ENCODE data around the gene C16orf96.
"Not testable (repeated sequence)": the region's sequence is repeated elsewhere in the genome, so short reads cannot be mapped to it uniquely, and the experiment has no call there.

C16orf96 gene

DNA sequence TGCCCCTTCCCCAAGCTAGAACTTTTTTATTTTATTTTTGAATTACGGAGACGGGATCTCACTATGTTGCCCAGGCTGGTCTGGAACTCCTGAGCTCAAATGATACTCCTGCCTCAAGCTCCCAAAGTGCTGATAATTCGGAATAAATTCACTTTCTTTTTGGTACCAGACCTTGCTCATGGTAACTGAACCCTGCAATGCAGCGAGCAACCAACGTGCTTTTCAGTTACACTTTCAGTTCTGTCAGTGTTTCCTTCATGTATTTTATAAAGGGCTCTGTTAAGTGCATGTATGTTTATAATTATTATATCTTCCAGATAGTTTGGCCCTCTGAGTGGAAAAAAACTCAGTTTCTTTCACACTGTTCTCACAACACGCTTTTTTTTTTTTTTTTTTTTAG is 13.9 kb downstream of the C16orf96 start:
- no peak for DNase-seq

DNA sequence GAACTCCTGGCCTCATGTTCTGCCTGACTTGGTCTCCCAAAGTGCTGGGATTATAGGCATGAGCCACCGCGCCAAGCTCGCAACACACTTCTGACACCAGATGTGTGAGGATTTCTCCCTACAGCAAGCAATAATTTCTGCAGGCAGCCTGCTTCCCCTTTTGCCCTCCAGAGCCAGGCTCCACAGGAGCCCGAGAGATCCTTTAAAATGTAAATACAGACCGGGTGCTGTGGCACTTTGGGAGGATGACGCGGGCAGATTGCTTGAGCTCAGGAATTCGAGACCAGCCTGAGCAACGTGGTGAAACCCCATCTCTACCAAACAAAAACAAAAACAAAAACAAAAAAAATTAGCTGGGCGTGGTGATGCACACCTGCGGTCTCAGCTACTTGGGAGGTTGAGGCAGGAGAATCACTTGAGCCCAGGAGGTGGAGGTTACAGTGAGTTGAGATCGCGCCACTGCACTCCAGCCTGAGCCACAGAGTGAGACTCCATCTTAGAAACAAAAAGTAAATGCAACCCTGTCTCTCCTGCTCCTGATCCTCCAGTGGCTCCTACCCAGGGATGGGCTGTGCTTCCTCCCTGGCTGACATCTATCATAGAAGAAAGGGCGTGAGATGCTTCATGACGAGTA is 14.7 kb downstream of the C16orf96 start:
- no peak for DNase-seq

DNA sequence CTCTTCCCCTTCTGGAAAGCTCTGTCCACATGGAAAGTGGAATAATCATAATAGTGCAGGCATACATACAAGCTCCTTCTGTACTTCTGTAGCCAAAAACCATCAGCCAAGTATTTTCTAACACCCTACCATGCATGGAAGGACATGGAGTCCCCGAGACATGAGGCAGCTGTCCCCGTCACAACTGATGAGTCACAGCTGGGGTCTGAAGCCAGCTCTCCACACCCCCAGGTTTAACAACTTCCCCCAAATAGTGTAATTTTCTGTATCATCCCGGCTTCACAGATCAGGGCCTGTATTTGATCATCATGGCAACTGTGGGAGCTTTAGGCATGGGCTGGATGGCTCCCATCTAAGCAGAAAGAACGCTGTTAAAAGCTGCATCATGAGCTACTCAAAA is 16.6 kb downstream of the C16orf96 start:
- no peak for DNase-seq

DNA sequence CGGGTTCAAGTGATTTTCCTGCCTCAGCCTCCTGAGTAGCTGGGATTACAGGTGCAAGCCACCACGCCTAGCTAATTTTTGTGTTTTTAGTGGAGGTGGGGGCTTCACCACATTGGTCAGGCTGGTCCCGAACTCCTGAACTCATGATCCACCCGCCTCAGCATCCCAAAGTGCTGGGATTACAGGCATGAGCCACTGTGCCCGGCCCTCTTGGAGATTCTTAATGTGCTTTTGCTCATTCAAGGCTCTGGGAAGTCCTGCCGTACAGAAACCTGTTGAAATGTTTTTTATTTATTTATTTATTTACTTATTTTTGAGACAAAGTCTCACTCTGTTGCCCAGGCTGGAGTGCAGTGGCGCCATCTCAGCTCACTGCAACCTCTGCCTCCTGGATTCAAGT is 17.8 kb downstream of the C16orf96 start:
- DNase-seq = not testable (repeated sequence)

DNA sequence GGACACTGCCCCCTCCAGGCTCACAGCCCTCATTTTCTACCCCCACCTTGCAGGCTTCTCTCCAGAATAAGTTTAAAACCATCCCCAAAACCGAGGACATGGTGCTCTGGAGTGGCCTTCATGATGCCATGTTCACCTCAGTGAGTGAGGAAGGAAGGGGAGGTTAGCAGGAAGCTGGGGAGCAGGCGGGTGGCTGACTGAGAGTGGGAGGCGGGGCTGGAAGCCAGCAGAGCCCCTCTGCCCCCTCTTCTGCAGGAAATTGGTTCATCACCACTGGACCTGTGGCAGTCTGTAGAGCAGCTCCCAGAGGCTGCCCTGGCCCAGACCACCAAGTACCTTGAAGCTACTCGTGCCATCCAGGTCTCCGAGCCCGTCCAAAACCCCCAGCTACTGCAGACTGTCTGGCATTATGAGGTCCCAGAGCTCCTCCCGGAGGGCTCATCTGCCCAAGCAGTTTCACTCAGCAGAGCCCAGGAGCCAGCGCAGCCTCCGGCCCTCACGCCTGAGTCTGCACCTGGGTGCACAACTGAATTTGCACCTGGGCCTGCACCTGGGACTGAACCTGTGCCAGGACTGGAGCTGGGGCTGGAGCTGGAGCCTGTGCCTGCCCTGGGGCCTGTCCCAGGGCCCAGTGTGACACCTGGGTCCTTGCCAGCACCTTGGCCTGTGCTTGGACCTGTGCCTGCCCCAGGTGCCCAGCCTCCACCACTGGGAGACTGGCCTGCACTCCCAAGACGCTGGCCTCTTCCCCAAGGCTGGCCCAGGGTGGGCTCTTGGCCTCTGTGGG is 19.0 kb downstream of the C16orf96 start:
- no peak for DNase-seq

DNA sequence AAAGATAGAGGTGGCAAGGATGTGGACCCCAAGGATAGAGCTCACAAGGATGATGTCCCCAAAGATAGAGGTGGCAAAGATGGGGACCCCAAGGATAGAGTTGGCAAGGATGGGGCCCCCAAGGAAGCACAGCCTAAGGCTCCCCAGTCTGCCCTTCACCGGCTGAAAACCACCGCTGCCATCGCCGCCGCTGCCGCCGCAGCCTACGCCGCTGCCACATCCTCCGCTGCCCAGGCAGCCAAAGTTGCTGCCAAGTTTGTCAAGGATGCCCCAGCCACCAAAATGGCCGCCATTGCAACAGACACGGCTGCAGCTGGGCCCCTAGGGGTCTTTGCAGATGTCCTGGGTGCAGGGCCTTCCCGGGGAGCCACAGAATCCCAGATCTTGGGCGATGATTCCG is 19.9 kb downstream of the C16orf96 start:
- DNase-seq = no peak

DNA sequence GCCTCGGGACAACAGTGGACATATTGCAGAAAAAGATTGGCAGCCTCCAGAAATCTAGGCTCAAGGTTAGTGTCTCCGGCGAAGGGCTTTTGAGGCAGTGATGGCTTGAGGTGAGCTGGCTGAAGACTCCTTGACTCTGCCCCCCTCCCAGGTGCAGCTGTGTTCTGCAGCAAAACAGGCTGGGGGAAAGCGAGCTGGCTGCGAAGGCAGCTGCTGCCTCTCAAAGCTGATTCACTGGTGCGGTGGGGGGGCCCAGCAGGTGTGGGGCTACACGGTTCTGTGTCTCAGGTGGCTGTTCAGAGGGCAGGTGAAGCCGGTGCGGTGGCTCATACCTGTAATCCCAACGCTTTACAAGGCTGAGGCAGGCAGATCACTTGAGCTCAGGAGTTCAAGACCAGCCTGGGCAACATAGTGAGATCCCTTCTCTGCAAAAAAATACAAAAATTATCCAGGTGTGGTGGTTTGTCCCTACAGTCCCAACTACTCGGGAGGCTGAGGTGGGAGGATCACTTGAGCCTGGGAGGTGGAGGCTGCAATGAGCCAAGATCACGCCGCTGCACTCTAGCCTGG is 22.9 kb downstream of the C16orf96 start:
- DNase-seq = no peak

DNA sequence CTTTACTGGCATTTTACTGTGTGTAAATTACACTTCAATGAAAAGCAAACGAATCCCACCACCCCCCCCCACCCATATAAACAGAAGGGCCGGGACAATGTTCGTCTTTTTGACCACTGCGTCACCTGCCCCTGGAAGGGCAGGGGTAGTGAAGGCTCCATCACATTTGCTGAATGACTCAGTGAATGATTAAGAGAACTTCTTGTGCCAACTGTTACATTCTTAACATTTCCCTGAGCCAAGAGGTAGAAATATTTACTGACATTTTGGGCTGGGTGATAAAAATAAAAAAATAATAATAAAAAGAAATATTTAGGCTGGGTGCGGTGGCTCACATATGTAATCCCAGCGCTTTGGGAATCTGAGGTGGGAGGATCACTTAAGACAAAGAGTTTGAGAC is 24.1 kb downstream of the C16orf96 start:
- DNase-seq = no peak

DNA sequence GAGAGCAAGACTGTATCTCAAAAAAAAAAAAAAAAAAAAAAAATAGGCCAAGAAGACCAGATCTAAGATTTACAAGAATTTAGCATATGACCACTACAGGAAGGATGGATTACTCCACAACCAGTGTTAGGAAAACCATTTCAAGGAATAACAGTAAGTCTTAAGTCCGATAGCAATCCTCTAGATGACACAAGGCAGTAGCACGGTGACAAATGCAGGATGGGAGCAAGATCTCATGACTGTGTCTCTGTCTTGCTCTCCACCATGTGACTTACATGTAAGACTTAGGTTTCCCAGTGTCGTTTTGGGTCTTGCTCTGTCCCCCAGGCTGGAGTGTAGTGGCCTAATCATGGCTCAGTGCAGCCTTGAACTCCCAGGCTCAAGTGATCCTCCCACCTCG is 27.8 kb downstream of the C16orf96 start:
- DNase-seq = no peak

DNA sequence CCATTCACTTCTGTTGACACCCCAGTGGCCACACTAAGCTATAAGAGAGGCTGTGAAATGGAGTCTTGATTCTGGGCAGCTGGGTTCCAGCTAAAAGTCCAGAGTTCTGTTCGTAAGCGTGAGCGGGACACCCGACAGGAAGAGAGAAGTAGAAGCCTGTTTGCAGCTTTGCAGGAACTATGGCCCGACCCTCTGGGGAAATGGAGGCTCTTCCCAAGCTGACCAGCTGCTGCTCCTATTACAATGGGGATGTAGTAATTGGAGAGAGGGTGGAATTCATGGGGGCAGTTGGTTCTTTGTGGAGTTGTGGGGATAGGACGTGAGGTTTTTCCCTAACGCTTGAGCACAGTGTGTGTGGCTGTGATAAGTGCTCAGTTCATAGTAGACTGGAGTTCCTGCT is 30.2 kb downstream of the C16orf96 start:
- no peak for DNase-seq

DNA sequence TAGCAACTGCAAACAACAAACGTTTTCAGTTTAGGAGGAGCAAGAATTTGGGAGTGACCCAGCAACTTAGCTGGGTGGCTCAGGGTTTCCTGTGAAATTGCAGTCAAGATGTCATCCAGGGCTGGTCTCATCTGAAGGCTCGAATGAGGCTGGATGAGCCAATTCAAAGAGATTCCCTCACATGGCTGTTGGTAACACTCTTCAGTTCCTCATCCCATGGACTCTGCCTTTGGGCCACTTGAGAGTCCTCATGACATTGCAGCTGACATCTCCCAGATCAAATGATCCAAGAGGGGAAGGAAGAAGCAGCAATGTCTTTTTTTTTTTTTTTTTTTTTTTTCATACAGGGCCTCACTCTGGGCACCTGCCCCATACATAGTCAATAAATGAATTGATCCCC is 32.2 kb downstream of the C16orf96 start:
- no peak for DNase-seq

DNA sequence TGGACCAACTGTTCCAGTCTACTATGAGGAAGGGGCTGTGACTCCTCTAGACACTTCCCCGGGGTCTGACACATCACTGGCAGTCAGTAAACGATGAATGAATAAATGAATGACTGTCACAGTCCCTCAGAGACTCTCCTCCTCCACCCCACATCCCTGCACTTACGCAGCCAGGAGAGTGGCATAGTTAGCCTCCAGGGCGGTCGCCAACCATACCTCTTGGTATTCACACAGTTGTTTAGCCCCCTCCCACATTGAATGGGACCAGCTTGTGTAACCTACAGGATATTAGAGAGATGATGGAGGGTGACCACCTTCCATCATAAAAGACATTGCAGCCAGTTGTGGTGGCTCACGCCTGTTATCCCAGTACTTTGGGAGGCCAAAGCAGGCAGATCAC is 32.8 kb downstream of the C16orf96 start:
- DNase-seq = no peak

DNA sequence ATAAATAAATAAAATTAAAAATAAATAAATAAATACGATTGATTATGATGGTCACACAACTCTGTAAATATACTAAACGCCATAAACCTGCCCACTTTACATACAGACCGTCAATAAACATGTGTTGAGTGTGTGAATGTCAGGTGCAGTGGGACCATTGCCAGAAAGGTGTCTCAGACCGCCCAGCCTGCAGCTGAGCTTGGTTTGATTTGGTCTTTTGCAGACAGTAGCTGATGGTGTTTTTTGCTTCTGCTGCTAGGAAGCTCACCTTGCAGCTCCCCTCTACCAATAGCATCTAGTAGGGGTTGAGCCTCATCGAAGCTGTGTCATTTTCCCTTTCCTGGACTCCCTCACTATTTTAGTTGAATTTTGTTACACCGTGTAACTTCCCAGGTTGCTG is 35.1 kb downstream of the C16orf96 start:
- no peak for DNase-seq

DNA sequence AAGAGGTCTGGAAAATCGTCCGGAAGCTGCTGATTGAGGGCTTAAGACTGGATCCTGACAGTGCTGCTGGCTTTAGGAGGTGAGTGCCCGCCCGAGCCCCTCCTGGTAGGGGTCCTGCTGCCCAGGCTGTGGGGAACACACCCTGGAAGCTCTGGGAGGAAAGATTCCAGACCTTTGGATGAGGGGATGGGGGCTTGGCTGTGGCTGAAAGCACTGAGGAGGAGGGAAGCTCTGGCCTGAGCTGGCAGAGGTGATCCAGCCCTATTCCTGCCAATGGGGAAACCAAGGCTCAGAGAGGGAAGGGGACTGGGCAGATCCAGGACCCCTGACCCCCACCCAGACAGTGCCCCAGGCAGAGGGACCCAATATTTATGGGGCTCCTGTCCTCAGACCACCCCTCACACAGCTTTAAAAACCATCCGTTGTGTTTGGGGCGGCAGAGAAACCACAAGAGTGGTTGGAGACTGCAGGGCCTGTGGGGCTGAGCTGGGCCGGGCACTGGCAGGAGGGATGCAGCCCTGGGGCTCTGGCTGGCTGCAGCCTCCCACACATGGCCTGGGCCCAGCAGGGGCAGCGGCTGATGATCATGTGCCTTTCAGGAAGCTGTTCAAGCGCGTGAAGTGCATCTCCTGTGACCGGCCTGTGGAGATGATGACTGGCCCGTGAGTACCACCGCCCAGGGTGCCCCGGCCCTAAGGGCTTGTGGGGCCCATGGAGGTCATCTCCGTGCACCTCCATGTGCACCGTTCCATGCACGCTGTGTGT is 35.7 kb downstream of the C16orf96 start:
- no peak for DNase-seq

DNA sequence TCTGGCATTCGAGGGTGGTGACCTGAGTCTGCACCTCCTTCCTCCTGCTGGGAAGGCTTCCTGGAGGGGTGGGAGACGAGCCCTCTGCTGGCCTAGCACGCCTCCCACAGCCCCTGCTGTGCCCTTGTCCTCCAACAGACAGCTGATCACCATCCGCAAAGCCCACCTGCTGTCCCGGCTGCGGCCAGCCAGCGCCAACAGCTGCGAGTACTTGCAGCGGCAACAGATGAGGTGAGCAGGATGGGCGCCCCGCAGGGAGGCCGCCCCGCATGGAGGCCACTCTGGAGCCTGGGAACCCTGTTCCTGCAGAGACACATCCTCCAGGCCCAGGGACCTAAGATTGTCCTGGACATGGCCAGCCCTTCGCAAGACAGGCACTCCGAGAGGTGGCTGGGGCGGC is 36.9 kb downstream of the C16orf96 start:
- no peak for DNase-seq

DNA sequence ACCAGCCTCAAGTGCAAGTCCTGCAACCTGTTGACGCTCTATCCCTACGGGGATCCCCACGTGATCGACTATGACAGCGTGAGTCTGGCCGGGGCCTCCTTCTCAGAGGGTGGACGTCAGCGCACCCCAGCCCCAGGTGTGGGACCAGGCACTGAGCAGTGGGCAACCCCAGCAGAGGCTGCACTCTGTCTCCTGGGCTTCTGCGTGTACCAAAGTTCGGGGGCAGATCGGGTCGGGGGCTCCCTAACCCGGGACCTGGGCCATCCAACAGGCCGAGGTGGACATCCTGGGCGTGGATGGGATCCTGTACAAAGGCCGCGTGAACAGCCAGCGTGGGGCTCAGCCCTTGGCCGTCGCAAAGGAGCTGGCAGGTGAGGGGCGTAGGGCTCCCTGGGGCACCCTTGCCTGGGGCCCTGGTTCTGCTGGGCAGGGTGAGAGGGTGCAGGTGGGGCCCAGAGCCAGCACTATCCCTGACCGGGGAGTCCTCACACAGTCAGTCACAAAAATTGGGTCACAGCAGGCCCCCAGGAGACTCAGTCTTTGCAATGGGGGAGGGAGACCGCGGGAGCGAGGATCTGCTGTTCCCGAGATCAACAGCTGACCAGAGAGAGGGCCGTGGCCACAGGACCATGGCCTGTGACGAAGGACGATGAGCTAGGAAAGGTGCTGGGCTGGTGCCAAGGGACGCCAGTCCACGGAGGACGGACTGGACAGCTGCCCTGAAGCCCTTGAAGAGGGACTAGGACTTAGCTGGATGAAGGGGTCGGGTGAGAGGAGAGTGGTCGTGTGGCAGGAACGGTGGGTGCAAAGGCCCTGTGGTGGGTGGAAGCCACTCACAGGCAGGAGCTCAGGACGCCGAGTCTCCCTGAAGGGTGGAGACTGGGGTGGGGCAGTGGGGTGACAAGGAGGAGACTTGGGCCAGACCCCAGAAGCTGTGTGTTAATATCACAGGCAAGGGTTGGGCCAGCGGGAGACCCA is 38.6 kb downstream of the C16orf96 start:
- no peak for DNase-seq

DNA sequence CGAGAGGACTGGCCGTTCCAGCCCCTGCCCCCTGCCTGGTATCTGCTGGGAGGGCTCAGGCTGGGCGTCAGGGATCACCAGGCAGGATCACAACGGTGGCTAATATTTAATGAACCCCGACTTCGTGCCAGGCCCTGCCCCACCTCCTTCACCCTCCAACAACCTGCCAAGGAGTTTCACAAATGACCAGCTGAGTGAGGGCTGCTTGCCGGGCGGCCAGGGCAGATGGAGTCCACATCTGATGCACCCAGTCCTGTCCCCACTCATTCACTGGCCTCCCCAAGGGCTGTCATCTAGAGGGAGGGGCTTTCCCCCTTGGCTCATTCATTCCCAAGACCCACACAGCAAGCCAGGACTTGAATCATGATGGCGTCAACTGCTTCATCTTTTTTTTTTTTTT is 41.0 kb downstream of the C16orf96 start:
- DNase-seq = no peak

DNA sequence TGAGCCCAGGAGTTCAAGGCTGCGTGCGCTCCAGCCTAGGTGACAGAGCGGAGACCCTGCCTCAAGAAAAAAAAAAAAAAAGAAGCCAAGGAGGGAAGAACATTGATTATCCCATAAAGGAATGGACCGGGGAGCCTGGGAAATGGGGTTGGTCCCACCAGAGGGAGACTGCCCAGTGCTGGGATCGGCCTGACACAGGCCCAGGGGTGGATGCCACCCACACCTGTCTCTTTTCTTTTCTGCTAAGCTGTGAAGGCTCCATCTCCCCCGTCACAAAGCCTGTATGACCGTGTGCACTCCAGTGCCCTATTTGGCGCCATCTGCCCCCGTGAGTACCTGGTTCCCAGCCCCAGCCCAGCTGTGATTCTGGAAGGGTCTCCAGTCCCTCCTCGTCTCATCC is 42.9 kb downstream of the C16orf96 start:
- DNase-seq = no peak

DNA sequence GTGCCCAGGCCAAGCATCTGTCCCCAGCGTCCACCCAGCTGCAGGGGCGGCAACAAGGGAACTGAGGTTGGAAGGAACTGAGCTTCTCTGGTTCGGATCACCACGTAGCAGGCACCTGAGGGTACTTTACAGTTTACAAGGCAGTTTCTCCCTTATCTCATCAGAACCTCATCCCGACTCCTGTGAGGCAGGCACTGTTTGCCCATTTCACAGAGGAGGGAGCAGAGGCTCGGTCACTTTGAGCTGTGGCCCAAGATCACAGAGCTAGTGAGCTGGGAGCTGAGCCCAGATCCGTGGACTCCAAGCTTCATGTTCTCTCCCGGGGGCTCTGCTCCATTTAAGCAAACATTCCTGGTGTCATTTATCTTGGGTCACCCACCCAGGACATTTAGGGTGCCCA is 43.4 kb downstream of the C16orf96 start:
- DNase-seq = no peak

DNA sequence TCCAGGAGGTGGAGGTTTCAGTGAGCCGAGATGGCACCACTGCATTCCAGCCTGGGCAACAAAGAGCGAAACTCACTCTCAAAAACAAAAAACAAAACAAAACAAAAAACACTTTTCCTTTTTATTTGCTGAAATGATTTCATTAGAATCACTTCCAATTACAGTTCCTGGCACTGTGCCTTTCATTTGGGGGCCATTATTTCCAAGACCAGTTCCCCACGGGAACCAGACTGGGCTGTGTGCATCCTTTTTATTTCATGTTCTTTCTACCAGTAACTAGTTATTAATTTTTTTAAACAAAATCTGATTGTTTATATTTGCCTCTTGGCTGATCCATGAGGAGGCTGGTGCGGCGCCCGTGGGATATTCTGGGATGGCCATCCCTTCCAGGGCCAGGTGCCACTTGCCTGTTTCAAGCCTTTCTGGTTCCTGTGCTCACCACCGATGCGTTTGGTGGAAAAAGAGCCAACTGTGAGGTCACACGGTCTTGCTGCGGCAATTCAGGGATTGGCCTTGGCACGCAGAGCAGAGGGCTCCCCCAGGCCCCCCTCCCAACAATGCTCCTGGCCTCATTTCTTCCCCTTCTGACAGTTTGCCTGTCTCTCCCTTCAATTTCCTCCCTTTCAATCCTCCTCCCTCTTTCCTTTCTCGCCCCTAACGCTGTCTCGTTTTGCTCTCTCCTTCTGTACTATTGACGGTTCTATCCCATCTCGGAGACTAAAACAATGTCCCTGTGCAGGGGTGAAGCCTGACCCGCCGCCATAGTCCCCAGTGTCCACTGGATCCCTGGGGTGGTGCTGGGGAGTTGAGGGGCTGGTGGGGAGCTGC is 45.1 kb downstream of the C16orf96 start:
- no peak for DNase-seq

DNA sequence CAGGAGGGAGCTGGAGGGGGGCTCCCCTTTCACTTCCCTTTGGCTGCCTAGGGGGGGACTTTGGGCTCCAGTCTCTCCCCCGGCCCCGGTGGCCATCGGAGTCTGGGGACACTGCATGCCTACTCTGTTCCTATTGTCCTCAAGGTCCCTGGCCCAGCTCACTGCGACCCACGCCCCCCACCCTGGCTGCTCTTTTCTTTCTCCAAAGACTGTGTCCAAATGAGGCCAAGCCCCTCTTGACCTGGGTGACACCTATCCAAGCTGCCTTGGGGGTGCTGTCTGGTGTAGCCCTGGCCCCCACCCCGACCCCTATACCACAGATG is 45.7 kb downstream of the C16orf96 start:
- DNase-seq = no peak

DNA sequence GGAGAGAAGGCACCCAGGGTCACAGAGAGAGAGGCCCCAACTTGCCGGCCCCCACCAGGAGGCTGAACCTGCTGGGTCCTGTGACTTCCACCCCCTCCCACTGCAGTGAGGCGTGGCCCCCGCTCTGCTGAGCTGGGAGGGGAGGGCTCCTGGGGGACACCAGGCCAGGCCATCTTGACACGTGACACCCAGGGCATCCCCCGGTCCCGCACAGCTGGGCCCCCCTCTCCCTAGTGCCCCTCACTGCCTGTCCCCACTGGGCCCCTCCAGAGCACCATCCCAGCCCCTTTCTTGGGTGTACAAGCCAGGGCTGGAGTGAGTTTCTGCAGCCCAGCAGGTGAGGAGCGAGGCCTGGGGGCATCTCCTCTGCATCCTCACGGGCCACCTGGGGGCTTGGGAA is 46.2 kb downstream of the C16orf96 start:
- no peak for DNase-seq

All from activated naive CD4-positive, alpha-beta T cell treated with anti-CD3 and anti-CD28 coated beads, Interleukin-2, amount 50 U/mL, for 16 hours (primary cell).